B cell (primary cell): ENCODE measurements around the gene STOML1. TPM values are rescaled to one million over a fixed set of nuclear protein-coding genes. Genes with fewer than 3 reads are reported as not detected.
"Not testable (repeated sequence)": the region's sequence is repeated elsewhere in the genome, so short reads cannot be mapped to it uniquely, and the experiment has no call there.

Source experiments
- ATAC-seq: fragments of 200-7000 bp; cut with Tn5 transposase; one replicate; pipeline ENCODE4 v1.10.0; 2021; ENCODE audit warnings: low read depth, mild to moderate bottlenecking, moderate number of reproducible peaks, moderate library complexity
- CTCF ChIA-PET: fragments of 350-600 bp; sonication (Branson Sonifier 250); formaldehyde crosslinking; loops from one replicate; lab custom pipeline; 2021; ENCODE audit warnings: antibody characterized with exemption, inconsistent platforms; lab: Charles Lee
- POLR2A ChIA-PET: fragments of 350-600 bp; sonication (Branson Sonifier 250); formaldehyde crosslinking; loops from one replicate; lab custom pipeline; 2021; ENCODE audit warnings: antibody characterized with exemption; lab: Charles Lee
- DNase-seq: peaks from one replicate; pipeline ENCODE4 v3.0.0; 2013
- H2AFZ ChIP-seq: 2 replicates; pipeline ENCODE4 v1.6.1; 2012; ENCODE audit warnings: mild to moderate bottlenecking, low read depth, low read length; ENCODE audit not compliant: insufficient read depth, poor library complexity, severe bottlenecking
- H3K27ac ChIP-seq, 2 donors: 1 replicate in 1 of 2; 2 replicates in 1 of 2; pipeline ENCODE4 v1.5.1; 2012 to 2013; ENCODE audit warnings: low read length in 2 of 2, mild to moderate bottlenecking in 2 of 2, moderate library complexity in 1 of 2
- H3K27me3 ChIP-seq, 4 experiments: fragments of 200-600 bp in 1 of 4; sonication (generic) in 1 of 4; replicated peaks in 1 of 4; 1 replicate in 2 of 4; 2 replicates in 2 of 4; pipeline versions ENCODE4 v1.6.1 to v1.7.0; 2013 to 2016; ENCODE audit warnings: low read length in 3 of 4, mild to moderate bottlenecking in 2 of 4, mixed read lengths in 1 of 4, moderate library complexity in 1 of 4; ENCODE audit not compliant: insufficient read depth in 4 of 4, control insufficient read depth in 3 of 4; ENCODE audit errors: control extremely low read depth in 1 of 4
- H3K36me3 ChIP-seq, 2 experiments: replicated peaks in 1 of 2; 1 replicate in 1 of 2; 2 replicates in 1 of 2; pipeline versions ENCODE4 v1.6.1 to v1.7.1; 2013; ENCODE audit warnings: low read length in 1 of 2; ENCODE audit not compliant: insufficient read depth in 2 of 2, control insufficient read depth in 1 of 2; ENCODE audit errors: control extremely low read depth in 1 of 2, extremely low read depth in 1 of 2
- H3K4me1 ChIP-seq, 2 donors: fragments of 200-600 bp in 1 of 2; sonication (generic) in 1 of 2; 1 replicate in 1 of 2; 2 replicates in 1 of 2; pipeline versions ENCODE4 v1.5.1 to v1.6.1; 2013 to 2017; ENCODE audit warnings: low read length in 2 of 2; ENCODE audit not compliant: control insufficient read depth in 2 of 2, insufficient read depth in 2 of 2
- H3K4me2 ChIP-seq: replicated peaks from 2 replicates; pipeline ENCODE3; 2012; ENCODE audit warnings: mild to moderate bottlenecking, low read depth, low read length; ENCODE audit not compliant: poor library complexity, severe bottlenecking
- H3K4me3 ChIP-seq, 5 experiments: fragments of 200-600 bp in 1 of 5; sonication (generic) in 1 of 5; 1 replicate in 3 of 5; 2 replicates in 2 of 5; pipeline versions ENCODE4 v1.5.1 to v1.7.0; 2011 to 2016; ENCODE audit warnings: low read length in 4 of 5, mild to moderate bottlenecking in 4 of 5, low read depth in 2 of 5, control low read depth in 1 of 5, moderate library complexity in 1 of 5; ENCODE audit not compliant: insufficient read depth in 1 of 5; ENCODE audit errors: control extremely low read depth in 1 of 5, extremely low read depth in 1 of 5
- H3K79me2 ChIP-seq: fragments of 200-600 bp; sonication (generic); one replicate; pipeline ENCODE4 v1.6.0; 2016; ENCODE audit warnings: low read length; ENCODE audit not compliant: control insufficient read depth, insufficient read depth
- H3K9ac ChIP-seq: fragments of 200-600 bp; sonication (generic); 2 replicates; pipeline ENCODE4 v1.6.1; 2017; ENCODE audit warnings: mild to moderate bottlenecking, low read length, moderate library complexity
- H3K9me3 ChIP-seq, 3 donors: one replicate each; pipeline versions ENCODE4 v1.6.1 to v1.7.1; 2013; ENCODE audit warnings: low read length in 2 of 3; ENCODE audit not compliant: control insufficient read depth in 2 of 3, insufficient read depth in 1 of 3; ENCODE audit errors: control extremely low read depth in 1 of 3
- H4K20me1 ChIP-seq: 2 replicates; pipeline ENCODE4 v1.6.0; 2012; ENCODE audit warnings: mild to moderate bottlenecking, low read length; ENCODE audit not compliant: insufficient read depth, control insufficient read depth, poor library complexity, severe bottlenecking
- H3K27ac Mint-ChIP-seq: one replicate; pipeline ENCODE4 v1.8.0; 2021; ENCODE audit warnings: mixed read lengths
- H3K27me3 Mint-ChIP-seq: one replicate; pipeline ENCODE4 v1.8.0; 2021; ENCODE audit warnings: mixed read lengths
- H3K4me1 Mint-ChIP-seq: one replicate; pipeline ENCODE4 v1.8.0; 2021; ENCODE audit warnings: mixed read lengths
- H3K4me3 Mint-ChIP-seq: one replicate; pipeline ENCODE4 v1.8.0; 2021; ENCODE audit warnings: mixed read lengths
- H3K9me3 Mint-ChIP-seq: one replicate; pipeline ENCODE4 v1.8.0; 2022; ENCODE audit warnings: mixed read lengths; ENCODE audit not compliant: insufficient read depth
- CTCF ChIP-seq: fragments of 200-600 bp; IDR thresholded peaks from one replicate; pipeline ENCODE4 v1.8.0; 2022; ENCODE audit warnings: antibody characterized with exemption, mild to moderate bottlenecking
- EZH2 ChIP-seq: IDR thresholded peaks from 2 replicates; pipeline ENCODE4 v1.6.1; 2012; ENCODE audit warnings: borderline replicate concordance, low read depth, mild to moderate bottlenecking, moderate library complexity, low read length; ENCODE audit not compliant: insufficient read depth, poor library complexity, severe bottlenecking
- WGBS: methylation state at CpG from one replicate; pipeline ENCODE4 v1.1.5; 2013; ENCODE audit warnings: missing lambda C conversion rate; ENCODE audit not compliant: insufficient coverage; 5-methylcytosine and 5-hydroxymethylcytosine counted together
- intact Hi-C: fragments of 100-400 bp; cut with micrococcal nuclease; formaldehyde crosslinking; loops from one replicate; pipeline ENCODE4 v1.10.0; 2022
- polyA plus RNA-seq: library from polyadenylated mRNA; depleted of rRNA; stranded (reverse); fragments of >200 nt; gene quantifications from 2 replicates; pipeline ENCODE4 v1.2.3, GENCODE V29; 2012
- total RNA-seq, 2 donors: library from RNA; stranded (reverse); fragments of 120-200 nt in 1 of 2; gene quantifications; 1 replicate in 1 of 2; 2 replicates in 1 of 2; pipeline versions ENCODE4 v1.2.3 to v1.2.4, GENCODE V29; 2013 to 2022

The STOML1 gene
- total and polyA plus RNA-seq, 2 donors (not counting 1 experiment from before 2014, with no cell fraction given) = 6.2 to 11.3 TPM

GRCh38 chr15:73940061-73940981, 51.8 kb downstream of the STOML1 start:
- ATAC-seq (no peak), DNase-seq (no peak)
- no peaks in the 10 kb centered on the region for H3K9me3 Mint-ChIP-seq
- Histone ChIP-seq H3K36me3 (no peaks in the 10 kb centered on the region), H3K4me2 (no peak overlapping the region), H3K27ac (no peak overlapping the region), H2AFZ (no peak overlapping the region), H3K9me3 (no peaks in the 10 kb centered on the region), H3K4me1 (no peaks in the 10 kb centered on the region), H4K20me1 (no peaks in the 10 kb centered on the region), H3K4me3 (no peak overlapping the region), H3K79me2 (no peaks in the 10 kb centered on the region), H3K27me3 (peaks cover 0 to 3% (median 0%) of the 10 kb centered on the region in 4 experiments), H3K9ac (no peak overlapping the region)
- peaks cover 9% of the 10 kb centered on the region for H3K27me3 Mint-ChIP-seq
- ChIA-PET CTCF (interaction anchor here (1.0 to 2.8 kb wide), 2 partner anchors 10 to 13 kb away, joined by 3 to 12 read pairs; no protein-coding TSS in a partner anchor), POLR2A (no interaction called here)
- intact Hi-C loops = no loop called here
- 93% methylated on average over 7 of the region's 8 CpGs for WGBS
- H3K4me1 Mint-ChIP-seq = peaks cover 5% of the 10 kb centered on the region
- no peak for TF ChIP-seq CTCF
- no peak overlapping the region for H3K27ac Mint-ChIP-seq
- no peak overlapping the region for H3K4me3 Mint-ChIP-seq

GRCh38 chr15:73939138-73939537, 53.0 kb downstream of the STOML1 start:
- Histone ChIP-seq H3K27ac (no peak overlapping the region), H3K4me2 (no peak overlapping the region), H3K4me1 (no peaks in the 10 kb centered on the region), H4K20me1 (no peaks in the 10 kb centered on the region), H3K9ac (no peak overlapping the region), H3K4me3 (no peak overlapping the region), H3K9me3 (no peaks in the 10 kb centered on the region), H3K36me3 (no peaks in the 10 kb centered on the region), H3K27me3 (peaks cover 0 to 2% (median 0%) of the 10 kb centered on the region in 4 experiments), H2AFZ (no peak overlapping the region), H3K79me2 (no peaks in the 10 kb centered on the region)
- ChIA-PET POLR2A (no interaction called here), CTCF (interaction anchor here (0.8 to 2.8 kb wide), 3 partner anchors 10 to 32 kb away, joined by 4 to 12 read pairs (median 4); no protein-coding TSS in a partner anchor)
- Mint-ChIP-seq H3K27me3 (peaks cover 21% of the 10 kb centered on the region), H3K27ac (no peak overlapping the region), H3K9me3 (no peaks in the 10 kb centered on the region), H3K4me1 (peaks cover 5% of the 10 kb centered on the region), H3K4me3 (no peak overlapping the region)
- TF ChIP-seq CTCF = no peak
- TF ChIP-seq EZH2 = no peak
- DNase-seq = no peak
- intact Hi-C loops = no loop called here
- ATAC-seq = no peak
- 85% methylated on average over 3 of the region's 4 CpGs for WGBS

- DNase-seq, H3K9me3 Mint-ChIP-seq, H3K36me3 ChIP-seq, H3K4me2 ChIP-seq, H3K4me3 ChIP-seq, H3K27ac Mint-ChIP-seq, H3K27ac ChIP-seq, H3K4me1 ChIP-seq, H3K79me2 ChIP-seq, ATAC-seq, H3K27me3 ChIP-seq, H2AFZ ChIP-seq, H3K4me1 Mint-ChIP-seq, H4K20me1 ChIP-seq, intact Hi-C loops, H3K9ac ChIP-seq, H3K4me3 Mint-ChIP-seq, POLR2A ChIA-PET, H3K9me3 ChIP-seq: not testable (repeated sequence)
- peaks cover 21% of the 10 kb centered on the region for H3K27me3 Mint-ChIP-seq
- CTCF ChIA-PET = interaction anchor here (0.8 to 1.1 kb wide), 2 partner anchors 10 to 33 kb away, joined by 4 read pairs; no protein-coding TSS in a partner anchor
- 94% methylated on average over 7 of the region's 8 CpGs for WGBS
Observed at GRCh38 chr15:73938516-73938915, 53.6 kb downstream of the STOML1 start.
